Endothelial cell of umbilical vein (primary cell): Measurements from ENCODE around the gene JSRP1. TPM values are rescaled to one million over a fixed set of nuclear protein-coding genes. Genes with fewer than 3 reads are reported as not detected.

Experiments
- BruUV-seq: library from RNA; stranded (reverse); fragments of 400-500 nt; replicated peaks from 2 replicates; lab custom pipeline; 2021; lab: Mats Ljungman, UMichigan
- CTCF ChIA-PET: fragments of 300-600, 350-600 bp; sonication (Branson Sonifier 250); formaldehyde crosslinking; loops from one replicate; lab custom pipeline; 2021; ENCODE audit warnings: antibody characterized with exemption, inconsistent platforms; lab: Charles Lee
- POLR2A ChIA-PET: fragments of 300-600, 350-600 bp; sonication (Branson Sonifier 250); formaldehyde crosslinking; loops from one replicate; lab custom pipeline; 2021; ENCODE audit warnings: antibody characterized with exemption, inconsistent platforms; lab: Charles Lee
- DNase-seq: peaks from one replicate; pipeline ENCODE4 v3.0.0-alpha.2; 2011; ENCODE audit warnings: low read depth, low spot score
- FAIRE-seq: peaks from 2 replicates; lab custom pipeline; 2011; peaks lifted over from hg19 to GRCh38; lab: Jason Lieb, UNC
- H2AFZ ChIP-seq: 2 replicates; pipeline ENCODE4 v1.6.0; 2012; ENCODE audit warnings: low read depth, low read length, control low read depth, inconsistent platforms
- H3K27ac ChIP-seq: 2 replicates; pipeline ENCODE4 v1.5.1; 2011; ENCODE audit warnings: low read depth, mild to moderate bottlenecking, control low read depth, low read length, moderate library complexity; ENCODE audit not compliant: insufficient read depth
- H3K27me3 ChIP-seq, 2 experiments: 2 replicates each; pipeline versions ENCODE4 v1.6.0 to v1.6.1; 2011; ENCODE audit warnings: low read length in 2 of 2, mixed read lengths in 1 of 2; ENCODE audit not compliant: control insufficient read depth in 2 of 2, insufficient read depth in 2 of 2
- H3K36me3 ChIP-seq, 2 experiments: 2 replicates in 1 of 2; 3 replicates in 1 of 2; pipeline ENCODE4 v1.5.1; 2011; ENCODE audit warnings: low read length in 2 of 2, mild to moderate bottlenecking in 1 of 2, moderate library complexity in 1 of 2; ENCODE audit not compliant: control insufficient read depth in 2 of 2, insufficient read depth in 2 of 2; ENCODE audit errors: extremely low read depth in 1 of 2
- H3K4me1 ChIP-seq: 3 replicates; pipeline ENCODE4 v1.5.1; 2011; ENCODE audit warnings: mild to moderate bottlenecking, low read length; ENCODE audit not compliant: control insufficient read depth, insufficient read depth; ENCODE audit errors: extremely low read depth
- H3K4me2 ChIP-seq: 2 replicates; pipeline ENCODE4 v1.6.1; 2011; ENCODE audit warnings: low read length, control low read depth, mixed read lengths; ENCODE audit not compliant: insufficient read depth
- H3K4me3 ChIP-seq, 3 experiments: fragments of 200-600 bp in 1 of 3; sonication (generic), shearing (Covaris generic) in 1 of 3; replicated peaks in 1 of 3; 2 replicates each; pipeline ENCODE4 v1.5.1; 2011 to 2016; ENCODE audit warnings: control low read depth in 3 of 3, low read length in 3 of 3, mild to moderate bottlenecking in 2 of 3, inconsistent platforms in 1 of 3, low read depth in 1 of 3, moderate library complexity in 1 of 3; ENCODE audit not compliant: insufficient read depth in 1 of 3
- H3K79me2 ChIP-seq: 2 replicates; pipeline ENCODE4 v1.6.0; 2012; ENCODE audit warnings: low read length, inconsistent platforms; ENCODE audit not compliant: control insufficient read depth, insufficient read depth
- H3K9ac ChIP-seq: replicated peaks from 2 replicates; pipeline ENCODE3; 2011; ENCODE audit warnings: low read length, control low read depth; ENCODE audit not compliant: insufficient read depth; ENCODE audit errors: extremely low read depth
- H3K9me1 ChIP-seq: replicated peaks from 3 replicates; pipeline ENCODE4 v1.6.0; 2011; ENCODE audit warnings: mild to moderate bottlenecking, low read length; ENCODE audit not compliant: control insufficient read depth, insufficient read depth; ENCODE audit errors: extremely low read depth
- H3K9me3 ChIP-seq: replicated peaks from 2 replicates; pipeline ENCODE4 v1.5.1; 2012; ENCODE audit warnings: low read length, inconsistent platforms; ENCODE audit not compliant: control insufficient read depth, insufficient read depth
- H4K20me1 ChIP-seq: replicated peaks from 2 replicates; pipeline ENCODE3; 2011; ENCODE audit warnings: mild to moderate bottlenecking, low read length; ENCODE audit not compliant: control insufficient read depth, insufficient read depth; ENCODE audit errors: extremely low read depth
- EZH2 ChIP-seq: IDR thresholded peaks from 2 replicates; pipeline ENCODE4 v1.6.1; 2012; ENCODE audit warnings: borderline replicate concordance, low read depth, mild to moderate bottlenecking, moderate library complexity, low read length, inconsistent platforms; ENCODE audit not compliant: severe bottlenecking
- FOS ChIP-seq: IDR thresholded peaks from 2 replicates; pipeline ENCODE4 v1.6.1; 2011; ENCODE audit warnings: mild to moderate bottlenecking, low read length, moderate library complexity, borderline replicate concordance; ENCODE audit not compliant: insufficient read depth
- GATA2 ChIP-seq: IDR thresholded peaks from 2 replicates; pipeline ENCODE4 v1.7.0; 2011; ENCODE audit warnings: low read depth, mild to moderate bottlenecking, moderate library complexity, mixed read lengths, low read length; ENCODE audit not compliant: insufficient read length, insufficient read depth
- JUN ChIP-seq: IDR thresholded peaks from 2 replicates; pipeline ENCODE4 v1.6.1; 2011; ENCODE audit warnings: borderline replicate concordance, low read depth; ENCODE audit not compliant: insufficient read length, insufficient read depth
- MYC ChIP-seq: IDR thresholded peaks from one replicate; pipeline ENCODE4 v1.6.1; 2011; ENCODE audit warnings: mild to moderate bottlenecking, low read depth, low read length
- POLR2A ChIP-seq: IDR thresholded peaks from 2 replicates; pipeline ENCODE4 v1.6.1; 2012; ENCODE audit warnings: low read depth, mild to moderate bottlenecking, control low read depth, low read length
- POLR2AphosphoS5 ChIP-seq: IDR thresholded peaks from 2 replicates; pipeline ENCODE4 v1.6.1; 2012; ENCODE audit warnings: low read depth, mild to moderate bottlenecking, control low read depth, low read length, moderate library complexity; ENCODE audit not compliant: insufficient read depth
- dilution Hi-C: fragments of 300-500 bp; cut with MboI; formaldehyde crosslinking; loops from one replicate; pipeline ENCODE4 v1.15.0; 2019; ENCODE audit warnings: low sequenced_read_pairs; ENCODE audit not compliant: extremely low pct_ligation_motif_present
- intact Hi-C: fragments of 100-400 bp; cut with micrococcal nuclease; formaldehyde crosslinking; loops from one replicate; pipeline ENCODE4 v1.10.0; 2022
- polyA plus RNA-seq, 4 experiments: library from polyadenylated mRNA; depleted of rRNA in 3 of 4; stranded (reverse) in 3 of 4; unstranded in 1 of 4; fragments of >200 nt; gene quantifications; 2 replicates each; pipeline versions ENCODE4 v1.2.1 to v1.2.3, GENCODE V29; 2011 to 2012; ENCODE audit warnings: missing spikeins in 1 of 4
- total RNA-seq: library from RNA; stranded (reverse); gene quantifications from 2 replicates; pipeline ENCODE4 v1.2.3, GENCODE V29; 2021
- TF ChIP-seq, protein P1 (sequence below), 2 donors: IDR thresholded peaks; 1 replicate in 1 of 2; 2 replicates in 1 of 2; pipeline ENCODE4 v1.5.1; 2011; ENCODE audit warnings: low read length in 2 of 2, mild to moderate bottlenecking in 2 of 2, moderate library complexity in 2 of 2, control low read depth in 1 of 2, inconsistent platforms in 1 of 2, low read depth in 1 of 2; ENCODE audit not compliant: insufficient read depth in 1 of 2; ENCODE audit errors: extremely low read depth in 1 of 2
- TF ChIP-seq, protein P2 (sequence below): IDR thresholded peaks from 2 replicates; pipeline ENCODE4 v1.6.1; 2011; ENCODE audit not compliant: insufficient read depth, insufficient read length

The JSRP1 gene
- total and polyA plus RNA-seq, 2 donors (not counting 3 experiments of a cell fraction or from before 2014, with no cell fraction given): not detected

DNA sequence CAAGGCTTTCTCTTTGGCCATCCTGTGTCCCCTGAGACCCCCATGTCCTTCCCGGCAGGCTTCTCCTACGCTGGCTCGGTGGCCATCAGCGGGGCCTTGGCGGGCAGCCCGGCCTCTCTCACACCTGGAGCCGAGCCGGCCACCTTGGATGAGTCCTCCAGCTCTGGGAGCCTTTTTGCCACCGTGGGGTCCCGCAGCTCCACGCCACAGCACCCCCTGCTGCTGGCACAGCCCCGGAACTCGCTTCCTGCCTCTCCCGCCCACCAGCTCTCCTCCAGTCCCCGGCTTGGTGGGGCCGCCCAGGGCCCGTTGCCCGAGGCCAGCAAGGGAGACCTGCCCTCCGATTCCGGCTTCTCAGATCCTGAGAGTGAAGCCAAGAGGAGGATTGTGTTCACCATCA lies 34.3 kb downstream of the JSRP1 start:
- peaks cover 4 to 24% of the 10 kb centered on the region in 2 experiments for H3K36me3 ChIP-seq
- intact Hi-C loops: no loop called here
- no TSS peak for BruUV-seq
- TF ChIP-seq, protein P1, sequence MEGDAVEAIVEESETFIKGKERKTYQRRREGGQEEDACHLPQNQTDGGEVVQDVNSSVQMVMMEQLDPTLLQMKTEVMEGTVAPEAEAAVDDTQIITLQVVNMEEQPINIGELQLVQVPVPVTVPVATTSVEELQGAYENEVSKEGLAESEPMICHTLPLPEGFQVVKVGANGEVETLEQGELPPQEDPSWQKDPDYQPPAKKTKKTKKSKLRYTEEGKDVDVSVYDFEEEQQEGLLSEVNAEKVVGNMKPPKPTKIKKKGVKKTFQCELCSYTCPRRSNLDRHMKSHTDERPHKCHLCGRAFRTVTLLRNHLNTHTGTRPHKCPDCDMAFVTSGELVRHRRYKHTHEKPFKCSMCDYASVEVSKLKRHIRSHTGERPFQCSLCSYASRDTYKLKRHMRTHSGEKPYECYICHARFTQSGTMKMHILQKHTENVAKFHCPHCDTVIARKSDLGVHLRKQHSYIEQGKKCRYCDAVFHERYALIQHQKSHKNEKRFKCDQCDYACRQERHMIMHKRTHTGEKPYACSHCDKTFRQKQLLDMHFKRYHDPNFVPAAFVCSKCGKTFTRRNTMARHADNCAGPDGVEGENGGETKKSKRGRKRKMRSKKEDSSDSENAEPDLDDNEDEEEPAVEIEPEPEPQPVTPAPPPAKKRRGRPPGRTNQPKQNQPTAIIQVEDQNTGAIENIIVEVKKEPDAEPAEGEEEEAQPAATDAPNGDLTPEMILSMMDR (IDR thresholded peaks at IDR 0.05; ENCODE audit: extremely low read depth in 1 of 2, insufficient read depth in 1 of 2, low read depth in 1 of 2, low read length in 2 of 2): peak in 1 of 2 donors; percentile 20
- TF ChIP-seq GATA2: no peak
- no peak overlapping the region for H2AFZ ChIP-seq
- H3K27me3 ChIP-seq: no peaks in the 10 kb centered on the region
- no peaks in the 10 kb centered on the region for H3K9me3 ChIP-seq
- H3K4me1 ChIP-seq: no peaks in the 10 kb centered on the region
- DNase-seq (no peak), FAIRE-seq (no peak)
- no peak overlapping the region for H3K4me3 ChIP-seq
- CTCF ChIA-PET: interaction anchor here (0.8 to 2.3 kb wide), 10 partner anchors 8 to 94 kb away, joined by 3 to 33 read pairs (median 3); no protein-coding TSS in a partner anchor
- H3K9me1 ChIP-seq: no peaks in the 10 kb centered on the region
- H4K20me1 ChIP-seq: no peaks in the 10 kb centered on the region
- no peak overlapping the region for H3K9ac ChIP-seq
- H3K79me2 ChIP-seq: no peaks in the 10 kb centered on the region
- no peak overlapping the region for H3K27ac ChIP-seq
- H3K4me2 ChIP-seq: no peak overlapping the region
- POLR2A ChIA-PET: no interaction called here
- dilution Hi-C loops: no loop called here

DNA sequence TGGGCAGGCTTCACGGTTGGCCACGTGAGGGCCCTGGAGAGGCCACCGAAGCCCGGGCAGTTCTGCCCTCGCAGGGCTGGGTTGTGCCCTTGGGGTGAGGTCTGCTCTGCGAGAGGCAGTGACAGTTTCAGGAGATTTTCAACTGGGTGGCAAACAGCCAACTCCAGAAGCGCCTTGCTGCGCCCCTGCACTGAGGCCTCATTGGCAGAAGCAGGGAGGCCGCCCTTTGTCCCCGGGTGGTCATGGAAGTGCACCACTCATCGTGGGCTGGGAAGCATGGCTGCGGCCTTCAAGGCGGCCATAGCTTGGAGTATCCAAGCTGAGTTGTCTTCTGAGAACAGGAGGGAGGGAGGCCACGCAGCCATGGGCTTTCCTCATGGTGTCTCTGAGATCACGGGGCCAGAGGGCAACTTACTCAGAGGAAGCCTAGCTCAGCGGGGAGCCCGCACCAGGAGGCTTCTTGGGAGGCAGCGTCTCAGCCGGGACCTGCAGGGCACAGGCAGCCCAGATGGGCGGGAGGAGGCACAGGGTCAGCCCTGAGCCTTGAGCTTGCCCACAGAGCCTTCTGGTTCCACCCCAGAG lies 34.9 kb downstream of the JSRP1 start:
- H3K4me2 ChIP-seq: no peak overlapping the region
- CTCF ChIA-PET: interaction anchor here (0.8 to 2.3 kb wide), 10 partner anchors 9 to 95 kb away, joined by 3 to 33 read pairs (median 3); no protein-coding TSS in a partner anchor
- peaks cover 5 to 30% of the 10 kb centered on the region in 2 experiments for H3K36me3 ChIP-seq

More for the DNA sequence above, 34.9 kb downstream of the JSRP1 start:
- Histone ChIP-seq H3K9me3 (no peaks in the 10 kb centered on the region), H3K4me1 (no peaks in the 10 kb centered on the region), H3K9me1 (no peaks in the 10 kb centered on the region), H3K27me3 (no peaks in the 10 kb centered on the region), H4K20me1 (no peaks in the 10 kb centered on the region), H3K9ac (no peak overlapping the region), H3K79me2 (no peaks in the 10 kb centered on the region), H2AFZ (no peak overlapping the region), H3K27ac (no peak overlapping the region), H3K4me3 (no peak overlapping the region)
- BruUV-seq: no TSS peak
- TF ChIP-seq, protein P2, sequence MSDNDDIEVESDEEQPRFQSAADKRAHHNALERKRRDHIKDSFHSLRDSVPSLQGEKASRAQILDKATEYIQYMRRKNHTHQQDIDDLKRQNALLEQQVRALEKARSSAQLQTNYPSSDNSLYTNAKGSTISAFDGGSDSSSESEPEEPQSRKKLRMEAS: no peak
- TF ChIP-seq EZH2 (no peak), POLR2A (no peak), MYC (no peak), JUN (no peak), POLR2AphosphoS5 (no peak), FOS (no peak), GATA2 (no peak)
- TF ChIP-seq, protein P1 (IDR thresholded peaks at IDR 0.05; ENCODE audit: extremely low read depth in 1 of 2, insufficient read depth in 1 of 2, low read depth in 1 of 2, low read length in 2 of 2): no peak
- FAIRE-seq: no peak
- POLR2A ChIA-PET: no interaction called here
- dilution Hi-C loops (no loop called here), intact Hi-C loops (no loop called here)
- peak; percentile 6 for DNase-seq
